ENCODE results near the gene RDH16.
"Not testable (repeated sequence)": the region's sequence is repeated elsewhere in the genome, so short reads cannot be mapped to it uniquely, and the experiment has no call there.

The RDH16 gene

DNA sequence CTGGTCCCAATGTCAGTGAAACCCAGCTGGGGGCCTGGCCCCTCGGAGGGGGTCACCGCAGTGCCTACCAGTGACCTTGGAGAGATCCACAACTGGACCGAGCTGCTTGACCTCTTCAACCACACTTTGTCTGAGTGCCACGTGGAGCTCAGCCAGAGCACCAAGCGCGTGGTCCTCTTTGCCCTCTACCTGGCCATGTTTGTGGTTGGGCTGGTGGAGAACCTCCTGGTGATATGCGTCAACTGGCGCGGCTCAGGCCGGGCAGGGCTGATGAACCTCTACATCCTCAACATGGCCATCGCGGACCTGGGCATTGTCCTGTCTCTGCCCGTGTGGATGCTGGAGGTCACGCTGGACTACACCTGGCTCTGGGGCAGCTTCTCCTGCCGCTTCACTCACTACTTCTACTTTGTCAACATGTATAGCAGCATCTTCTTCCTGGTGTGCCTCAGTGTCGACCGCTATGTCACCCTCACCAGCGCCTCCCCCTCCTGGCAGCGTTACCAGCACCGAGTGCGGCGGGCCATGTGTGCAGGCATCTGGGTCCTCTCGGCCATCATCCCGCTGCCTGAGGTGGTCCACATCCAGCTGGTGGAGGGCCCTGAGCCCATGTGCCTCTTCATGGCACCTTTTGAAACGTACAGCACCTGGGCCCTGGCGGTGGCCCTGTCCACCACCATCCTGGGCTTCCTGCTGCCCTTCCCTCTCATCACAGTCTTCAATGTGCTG lies 38.0 kb upstream of the RDH16 start:
- peaks cover 39% of the 10 kb centered on the region for H3K4me1 Mint-ChIP-seq
- no peak overlapping the region for H3K4me3 Mint-ChIP-seq
- H3K27ac Mint-ChIP-seq, result no peak overlapping the region
- H3K36me3 Mint-ChIP-seq, result peaks cover 9% of the 10 kb centered on the region
- no peak for DNase-seq
- CTCF ChIA-PET, result interaction anchor here (1.0 to 1.9 kb wide), 3 partner anchors 129 to 231 kb away, joined by 3 to 5 read pairs (median 4); no protein-coding TSS in a partner anchor
- peaks cover 7% of the 10 kb centered on the region for H3K27me3 Mint-ChIP-seq
- no peaks in the 10 kb centered on the region for H3K9me3 Mint-ChIP-seq

DNA sequence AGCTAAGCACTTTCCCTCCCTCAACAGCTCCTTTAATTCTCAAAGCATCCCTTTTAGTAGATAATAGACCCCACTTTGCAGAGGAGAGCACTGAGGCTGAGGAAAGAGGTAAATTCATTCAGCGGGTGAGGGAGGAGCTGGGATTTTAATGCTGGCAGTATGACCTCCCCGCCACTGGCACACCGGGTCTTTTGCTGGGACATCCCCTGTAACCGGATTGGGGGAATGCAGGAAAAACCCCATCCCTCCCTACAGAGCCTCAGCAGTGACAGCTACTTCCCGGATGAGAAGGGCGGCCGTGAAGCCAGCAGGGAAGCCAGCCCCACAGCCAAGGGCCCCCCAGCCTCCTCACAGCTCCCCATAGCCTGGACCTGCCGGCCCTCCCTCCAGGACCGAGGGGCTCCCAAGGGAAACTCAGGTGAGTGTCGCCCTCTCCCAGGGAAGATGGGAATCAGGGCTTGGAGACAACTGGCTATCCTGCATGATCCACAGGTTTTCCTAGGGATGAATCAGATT lies 36.9 kb upstream of the RDH16 start:
- no peak overlapping the region for H3K4me3 Mint-ChIP-seq
- H3K27me3 Mint-ChIP-seq, result peaks cover 7% of the 10 kb centered on the region
- H3K9me3 Mint-ChIP-seq, result no peaks in the 10 kb centered on the region
- DNase-seq, result no peak
- H3K36me3 Mint-ChIP-seq, result peaks cover 9% of the 10 kb centered on the region
- peaks cover 29% of the 10 kb centered on the region for H3K4me1 Mint-ChIP-seq
- CTCF ChIA-PET, result interaction anchor here (1.0 to 4.5 kb wide), 7 partner anchors 8 to 230 kb away, joined by 3 to 22 read pairs (median 4); no protein-coding TSS in a partner anchor
- no peak overlapping the region for H3K27ac Mint-ChIP-seq

DNA sequence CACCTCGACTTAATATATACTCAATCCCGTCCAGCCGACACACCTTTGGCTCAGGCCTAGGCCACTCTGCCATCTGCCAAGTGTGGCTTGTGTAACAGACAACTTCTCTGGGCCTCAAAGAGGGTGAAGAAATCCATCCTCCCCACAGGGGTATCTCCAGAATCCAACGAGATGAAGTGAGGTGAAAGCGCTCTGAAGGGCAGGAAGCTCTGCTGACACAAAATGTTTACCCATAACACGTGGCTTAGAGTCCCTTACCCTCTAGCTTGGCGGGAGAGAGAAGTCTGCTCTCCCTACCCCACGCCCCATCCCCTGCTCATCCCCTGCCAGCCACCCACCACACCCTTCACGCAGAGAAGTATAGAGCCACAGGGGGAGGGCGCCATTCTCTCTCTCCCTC lies 35.9 kb upstream of the RDH16 start:
- H3K27me3 Mint-ChIP-seq, result peaks cover 11% of the 10 kb centered on the region
- H3K36me3 Mint-ChIP-seq, result peaks cover 6% of the 10 kb centered on the region
- no peaks in the 10 kb centered on the region for H3K9me3 Mint-ChIP-seq
- peaks cover 20% of the 10 kb centered on the region for H3K4me1 Mint-ChIP-seq
- no peak for DNase-seq
- no peak overlapping the region for H3K27ac Mint-ChIP-seq
- CTCF ChIA-PET, result interaction anchor here (1.0 to 4.5 kb wide), 3 partner anchors 9 to 13 kb away, joined by 3 to 22 read pairs (median 4); no protein-coding TSS in a partner anchor
- H3K4me3 Mint-ChIP-seq, result no peak overlapping the region

DNA sequence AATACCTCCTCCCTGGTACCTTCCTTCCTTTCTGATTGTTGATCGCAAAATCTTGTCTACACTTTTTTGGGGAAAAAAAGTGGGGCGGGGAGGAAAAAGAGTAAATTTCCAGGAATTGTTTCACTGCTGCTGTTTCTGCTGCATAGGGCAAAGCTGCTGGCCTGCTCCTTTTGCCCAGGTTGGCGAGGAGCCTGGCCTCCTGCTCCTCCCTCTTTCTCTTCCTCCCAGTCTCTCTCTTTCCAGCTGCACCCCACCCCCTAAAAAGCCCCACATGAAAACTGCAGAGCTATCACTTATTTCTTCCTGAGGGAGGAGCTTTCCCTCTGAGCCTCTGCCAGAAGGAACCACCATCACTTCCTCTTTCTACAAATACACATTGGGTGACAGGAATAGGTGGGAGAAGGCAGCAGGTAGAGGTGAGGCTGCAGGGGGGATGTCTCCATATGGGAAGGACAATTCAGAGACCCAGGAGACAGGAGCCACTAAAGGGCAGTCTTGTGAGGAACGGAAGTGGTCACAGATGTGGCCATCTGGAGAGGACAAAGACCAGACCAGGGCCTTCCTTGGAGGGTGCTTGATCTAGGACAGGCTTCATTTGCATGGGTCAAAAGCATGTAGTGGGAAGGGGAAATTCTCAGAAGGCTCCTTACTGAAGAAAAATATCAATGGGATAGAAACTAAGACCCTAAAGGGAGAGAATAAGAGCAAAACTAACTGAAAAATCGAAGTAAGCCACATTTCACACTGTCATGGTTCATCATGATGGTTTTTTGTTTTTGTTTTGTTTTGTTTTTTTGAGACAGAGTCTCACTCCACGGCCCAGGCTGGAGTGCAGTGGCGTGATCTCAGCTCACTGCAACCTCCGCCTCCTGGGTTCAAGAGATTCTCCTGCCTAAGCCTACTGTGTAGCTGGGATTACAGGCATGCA lies 34.2 kb upstream of the RDH16 start:
- H3K36me3 Mint-ChIP-seq, result no peaks in the 10 kb centered on the region
- DNase-seq, result no peak
- CTCF ChIA-PET, result interaction anchor here (0.6 to 4.5 kb wide), 5 partner anchors 9 to 243 kb away, joined by 3 to 22 read pairs (median 4); partner anchors contain the start of gene STAT6
- peaks cover 24% of the 10 kb centered on the region for H3K27me3 Mint-ChIP-seq
- H3K4me1 Mint-ChIP-seq, result peaks cover 15% of the 10 kb centered on the region
- no peaks in the 10 kb centered on the region for H3K9me3 Mint-ChIP-seq
- peak overlapping the region; percentile 51 for H3K27ac Mint-ChIP-seq
- no peak overlapping the region for H3K4me3 Mint-ChIP-seq

DNA sequence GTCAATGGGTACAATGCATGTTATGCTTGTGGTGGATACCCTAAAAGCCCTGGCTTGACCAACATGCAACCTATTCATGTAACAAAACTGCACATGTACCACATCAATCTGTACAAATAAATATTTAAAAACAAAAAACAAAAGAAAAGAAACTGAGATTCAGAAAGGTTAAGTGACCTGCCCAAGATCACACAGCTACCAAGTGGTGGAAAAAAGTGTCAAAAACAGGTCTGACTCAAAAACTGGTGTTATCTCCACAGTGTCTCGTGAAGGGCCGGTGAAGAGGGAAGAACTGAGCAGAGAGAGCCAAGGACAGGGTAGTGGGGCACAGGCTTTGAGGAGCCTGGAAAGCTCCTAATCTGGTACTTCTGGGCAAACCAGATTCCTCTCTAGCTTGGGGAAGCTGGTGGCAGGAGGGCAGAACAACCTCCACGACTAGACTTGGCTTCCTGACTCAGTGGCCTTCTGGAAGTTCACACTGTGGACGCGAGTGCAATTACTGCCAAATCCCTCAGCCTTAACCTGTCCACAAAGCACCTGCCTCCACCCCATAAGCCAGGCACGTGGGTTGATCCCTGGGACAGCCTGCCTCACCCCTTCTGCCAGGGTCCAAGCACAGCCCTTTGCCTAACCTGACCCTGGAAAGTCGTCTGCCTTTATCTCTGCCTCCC lies 33.4 kb upstream of the RDH16 start:
- CTCF ChIA-PET, result interaction anchor here (0.6 to 4.5 kb wide), 5 partner anchors 10 to 242 kb away, joined by 3 to 22 read pairs (median 4); partner anchors contain the start of gene STAT6
- H3K27me3 Mint-ChIP-seq, result peaks cover 24% of the 10 kb centered on the region
- H3K4me3 Mint-ChIP-seq, result no peak overlapping the region
- peaks cover 15% of the 10 kb centered on the region for H3K4me1 Mint-ChIP-seq
- DNase-seq, result no peak
- no peaks in the 10 kb centered on the region for H3K9me3 Mint-ChIP-seq
- no peaks in the 10 kb centered on the region for H3K36me3 Mint-ChIP-seq
- peak overlapping the region; percentile 10 for H3K27ac Mint-ChIP-seq

DNA sequence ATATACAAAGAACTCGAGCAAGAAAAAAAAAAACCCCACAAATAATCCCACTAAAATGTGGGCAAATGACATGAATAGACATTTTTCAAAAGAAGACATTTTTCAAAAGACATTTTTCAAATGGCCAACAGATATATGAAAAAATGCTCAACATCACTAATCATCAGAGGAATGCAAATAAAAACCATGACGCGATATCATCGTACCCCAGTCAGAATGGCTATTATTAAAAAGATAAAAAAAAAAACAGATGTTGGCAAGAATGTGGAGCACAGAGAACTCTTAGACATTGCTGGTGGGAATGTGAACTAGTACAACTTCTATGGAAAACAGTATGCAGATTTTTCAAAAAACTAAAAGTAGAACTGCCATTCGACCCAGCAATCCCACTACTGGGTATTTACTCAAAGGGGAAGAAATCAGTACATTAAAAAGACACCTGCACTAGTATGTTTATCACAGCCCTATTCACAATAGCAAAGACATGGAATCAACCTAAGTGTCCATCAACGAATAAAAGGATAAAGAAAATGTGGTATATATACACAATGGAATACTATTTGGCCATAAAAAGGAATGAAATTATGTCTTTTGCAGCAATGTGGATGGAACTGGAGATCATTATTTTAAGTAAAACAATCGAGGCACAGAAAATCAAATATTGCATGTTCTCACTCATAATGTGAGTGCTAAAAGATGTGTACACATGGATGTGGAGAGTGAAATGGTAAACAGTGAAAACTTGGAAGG lies 32.6 kb upstream of the RDH16 start:
- CTCF ChIA-PET, result interaction anchor here (1.0 to 5.0 kb wide), 4 partner anchors 12 to 232 kb away, joined by 3 to 82 read pairs (median 14); partner anchors contain the start of gene STAT6
- H3K9me3 Mint-ChIP-seq, result no peaks in the 10 kb centered on the region
- no peak for DNase-seq
- peak overlapping the region; percentile 10 for H3K27ac Mint-ChIP-seq
- peaks cover 24% of the 10 kb centered on the region for H3K27me3 Mint-ChIP-seq
- H3K36me3 Mint-ChIP-seq, result no peaks in the 10 kb centered on the region
- peaks cover 15% of the 10 kb centered on the region for H3K4me1 Mint-ChIP-seq
- H3K4me3 Mint-ChIP-seq, result no peak overlapping the region

DNA sequence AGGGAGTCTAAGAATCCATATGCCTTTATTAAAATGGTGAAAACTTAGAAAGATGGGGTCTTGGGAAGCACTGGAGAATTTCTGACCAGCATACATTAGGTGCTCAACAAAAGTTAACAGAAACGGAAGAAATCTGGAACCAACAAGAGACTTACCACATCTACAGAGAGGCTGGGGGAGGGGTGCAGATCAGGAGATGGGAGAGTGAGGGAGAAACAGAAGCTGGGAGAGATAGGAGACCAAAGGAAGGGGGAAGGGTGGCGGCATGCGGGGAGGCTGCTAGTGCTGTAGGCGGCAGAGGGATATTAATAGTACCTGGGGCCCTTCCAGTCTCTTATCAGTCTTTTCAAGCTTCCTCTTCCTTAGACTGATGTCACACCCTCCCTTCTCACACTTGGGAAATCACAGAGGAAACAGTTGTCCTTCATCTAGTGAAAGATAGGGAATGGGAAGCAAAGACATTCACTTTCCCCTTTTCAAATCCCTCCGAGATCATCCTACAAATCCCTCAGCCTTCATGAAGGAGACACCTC lies 30.9 kb upstream of the RDH16 start:
- Mint-ChIP-seq H3K4me1 (peaks cover 15% of the 10 kb centered on the region), H3K27me3 (peaks cover 24% of the 10 kb centered on the region), H3K27ac (no peak overlapping the region), H3K9me3 (no peaks in the 10 kb centered on the region), H3K36me3 (no peaks in the 10 kb centered on the region), H3K4me3 (no peak overlapping the region)
- DNase-seq, result no peak
- CTCF ChIA-PET, result interaction anchor here (0.6 to 5.0 kb wide), 20 partner anchors 9 to 381 kb away, joined by 3 to 82 read pairs (median 6); partner anchors contain the start of genes HSD17B6 and NACA

DNA sequence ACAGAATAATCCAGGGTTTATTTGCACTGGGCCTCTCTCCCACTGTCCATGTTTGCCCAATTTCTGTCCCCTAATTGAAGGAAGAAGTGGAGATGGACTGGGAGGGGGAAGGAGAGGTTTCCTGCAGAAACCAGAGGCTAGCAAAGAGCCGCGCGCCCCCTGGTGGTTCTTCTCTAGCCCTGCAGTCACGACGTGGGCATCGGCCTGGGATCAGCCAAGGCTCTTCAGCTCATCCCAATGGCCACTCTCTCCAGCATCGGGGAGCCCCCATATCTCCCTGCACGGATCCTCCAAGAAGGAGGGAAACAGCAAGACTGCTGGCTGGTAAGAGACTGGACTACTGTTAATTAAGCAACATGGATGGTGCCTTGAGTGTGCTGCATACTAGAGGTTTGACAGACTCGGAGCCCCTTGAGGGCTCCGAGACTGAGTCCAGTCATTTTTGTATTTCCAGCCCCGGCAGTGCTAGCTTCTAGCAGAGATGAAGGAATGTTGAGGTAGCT lies 30.2 kb upstream of the RDH16 start:
- Mint-ChIP-seq H3K27me3 (peaks cover 24% of the 10 kb centered on the region), H3K4me1 (peaks cover 15% of the 10 kb centered on the region), H3K27ac (no peak overlapping the region), H3K4me3 (no peak overlapping the region), H3K36me3 (no peaks in the 10 kb centered on the region), H3K9me3 (no peaks in the 10 kb centered on the region)
- CTCF ChIA-PET, result interaction anchor here (0.6 to 5.0 kb wide), 19 partner anchors 9 to 262 kb away, joined by 3 to 82 read pairs (median 5); partner anchors contain the start of genes HSD17B6 and NACA
- DNase-seq, result peak; percentile 81

DNA sequence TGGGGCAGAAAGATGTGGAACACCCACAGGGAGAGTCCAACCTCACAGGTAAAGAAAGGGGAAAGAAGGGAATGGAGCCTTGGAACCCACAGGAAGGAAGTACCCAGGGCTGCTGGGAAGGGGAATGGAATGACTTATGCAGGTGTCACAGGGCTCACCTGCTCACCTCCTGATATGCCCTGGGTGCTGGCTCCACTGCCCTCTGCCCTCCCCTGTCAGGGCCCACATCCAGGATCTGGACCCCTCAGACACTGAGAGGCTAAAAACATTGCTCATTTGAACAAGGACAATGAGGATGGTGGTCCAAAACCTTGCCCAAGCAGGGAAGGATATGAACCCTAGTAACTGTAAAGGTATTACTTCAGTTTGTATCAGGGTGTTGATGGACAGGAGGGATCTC lies 29.6 kb upstream of the RDH16 start:
- Mint-ChIP-seq H3K36me3 (no peaks in the 10 kb centered on the region), H3K9me3 (no peaks in the 10 kb centered on the region), H3K4me3 (no peak overlapping the region), H3K27ac (no peak overlapping the region), H3K4me1 (peaks cover 15% of the 10 kb centered on the region), H3K27me3 (peaks cover 24% of the 10 kb centered on the region)
- no peak for DNase-seq
- CTCF ChIA-PET, result interaction anchor here (0.6 to 5.0 kb wide), 17 partner anchors 10 to 234 kb away, joined by 3 to 82 read pairs (median 5); partner anchors contain the start of gene HSD17B6

DNA sequence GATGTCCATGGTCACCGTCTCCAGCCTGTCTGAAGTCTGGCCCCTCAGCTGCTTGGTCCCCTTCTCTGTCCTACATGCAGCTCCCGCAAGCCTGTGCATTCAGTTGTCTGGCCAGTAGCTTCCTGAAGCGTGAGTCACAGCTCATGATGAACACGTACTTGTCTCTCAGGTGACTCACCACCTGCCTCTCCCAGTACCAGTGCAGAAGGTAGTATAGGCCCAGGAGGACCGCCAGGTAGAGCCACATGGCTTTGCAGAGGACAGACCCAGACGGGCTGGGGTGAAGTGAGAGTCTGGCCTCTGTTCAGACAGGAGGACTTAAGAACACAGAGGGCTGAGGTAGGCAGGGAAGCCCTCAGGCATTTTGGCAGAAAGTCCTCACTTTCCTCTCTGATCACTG lies 28.3 kb upstream of the RDH16 start:
- not testable (repeated sequence) for H3K9me3 Mint-ChIP-seq, H3K36me3 Mint-ChIP-seq, DNase-seq, H3K4me1 Mint-ChIP-seq, H3K27ac Mint-ChIP-seq, H3K4me3 Mint-ChIP-seq
- H3K27me3 Mint-ChIP-seq, result peaks cover 17% of the 10 kb centered on the region
- CTCF ChIA-PET, result interaction anchor here (0.9 to 5.0 kb wide), 7 partner anchors 14 to 228 kb away, joined by 3 to 82 read pairs (median 22); partner anchors contain the start of gene HSD17B6

DNA sequence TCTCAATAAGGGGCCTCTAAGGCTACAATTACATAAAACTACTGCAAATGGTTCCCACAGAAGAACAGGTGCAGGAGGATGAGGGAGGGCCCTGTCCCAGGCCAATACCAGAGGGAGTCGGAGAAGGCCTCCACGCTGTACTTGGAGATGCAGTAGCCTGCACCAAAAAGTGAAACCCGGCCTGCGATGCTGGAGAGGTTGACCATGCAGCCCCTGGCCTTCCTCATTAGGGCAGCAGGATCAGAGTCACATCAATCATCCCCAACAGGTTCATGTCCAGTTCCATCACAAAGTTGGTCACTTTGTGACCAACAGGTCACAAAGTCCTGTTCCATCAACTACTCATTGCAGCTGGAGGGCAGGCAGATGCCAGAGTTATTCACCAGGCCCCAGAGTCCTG lies 26.0 kb upstream of the RDH16 start:
- CTCF ChIA-PET, result no interaction called here
- no peak overlapping the region for H3K27ac Mint-ChIP-seq
- no peak overlapping the region for H3K4me3 Mint-ChIP-seq
- H3K4me1 Mint-ChIP-seq, result no peaks in the 10 kb centered on the region
- H3K9me3 Mint-ChIP-seq, result no peaks in the 10 kb centered on the region
- peaks cover 13% of the 10 kb centered on the region for H3K27me3 Mint-ChIP-seq
- no peaks in the 10 kb centered on the region for H3K36me3 Mint-ChIP-seq
- DNase-seq, result no peak

DNA sequence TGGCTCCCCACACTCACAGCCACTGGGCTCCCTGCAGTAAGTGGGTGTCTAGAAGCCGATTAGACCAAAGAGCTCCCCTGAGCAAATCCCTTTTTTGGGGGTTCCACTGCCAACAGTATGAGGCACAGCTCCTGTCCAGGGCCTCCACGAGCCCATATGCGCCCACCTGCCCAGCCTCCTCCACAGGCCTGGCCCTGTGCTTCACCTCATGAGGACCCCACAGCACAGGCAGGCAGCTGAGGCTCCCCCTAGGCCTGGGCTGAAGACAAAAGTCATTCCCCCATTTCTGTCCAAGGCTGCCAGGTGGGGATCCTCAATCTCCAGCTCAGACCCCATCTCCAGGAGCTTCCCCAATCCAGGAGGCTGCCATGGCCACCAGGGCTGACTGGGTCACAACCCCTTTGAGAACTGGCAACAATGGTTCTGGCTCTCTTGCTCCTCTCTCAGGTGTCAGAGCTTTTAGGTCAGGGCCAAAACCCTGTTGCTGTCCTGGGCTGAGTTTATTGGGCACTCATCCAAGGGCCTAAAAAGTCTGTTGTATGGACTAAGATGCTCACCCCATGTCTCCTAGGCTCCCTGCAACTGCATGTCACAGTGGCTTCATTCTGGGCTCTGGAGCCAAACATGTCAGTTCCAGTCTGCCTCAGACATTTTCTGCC lies 25.3 kb upstream of the RDH16 start:
- H3K9me3 Mint-ChIP-seq, H3K36me3 Mint-ChIP-seq, H3K4me1 Mint-ChIP-seq, H3K4me3 Mint-ChIP-seq, DNase-seq, CTCF ChIA-PET, H3K27ac Mint-ChIP-seq: not testable (repeated sequence)
- H3K27me3 Mint-ChIP-seq, result peaks cover 10% of the 10 kb centered on the region
